Gastroesophageal sphincter (tissue), 4 donors: Measurements from ENCODE around the gene PHKA1. TPM values are rescaled to one million over a fixed set of nuclear protein-coding genes. Genes with fewer than 3 reads are reported as not detected.
A peak's percentile ranks its signal among the peaks of the same experiment; 100 is the strongest.
"Not testable (repeated sequence)": the region's sequence is repeated elsewhere in the genome, so short reads cannot be mapped to it uniquely, and the experiment has no call there.

ENCODE experiments used
- ATAC-seq: fragments of 150-250 bp; one replicate; pipeline ENCODE4 v1.9.1; 2016; ENCODE audit warnings: mild to moderate bottlenecking, moderate library complexity
- H3K27ac ChIP-seq, 4 donors: fragments of 200-600 bp; sonication (generic) in 3 of 4; 1 replicate in 3 of 4; 2 replicates in 1 of 4; pipeline ENCODE4 v1.5.1; 2016 to 2019
- H3K27me3 ChIP-seq: fragments of 200-600 bp; sonication (generic); one replicate; pipeline ENCODE4 v1.5.1; 2019
- H3K36me3 ChIP-seq, 2 donors: fragments of 200-600 bp; sonication (generic); one replicate each; pipeline ENCODE4 v1.5.1; 2019; ENCODE audit warnings: control low read depth in 1 of 2
- H3K4me1 ChIP-seq, 3 donors: fragments of 200-600 bp; sonication (generic); 1 replicate in 2 of 3; 2 replicates in 1 of 3; pipeline ENCODE4 v1.5.1; 2016 to 2019; ENCODE audit warnings: control low read depth in 2 of 3
- H3K4me3 ChIP-seq, 2 donors: fragments of 200-600 bp; sonication (generic); one replicate each; pipeline ENCODE4 v1.5.1; 2019; ENCODE audit warnings: mild to moderate bottlenecking in 1 of 2, moderate library complexity in 1 of 2
- H3K9me3 ChIP-seq, 3 donors: fragments of 200-600 bp; sonication (generic); one replicate each; pipeline ENCODE4 v1.5.1; 2017 to 2019; ENCODE audit warnings: control low read depth in 2 of 3
- EP300 ChIP-seq: sonication (generic); formaldehyde crosslinking; IDR thresholded peaks from one replicate; pipeline ENCODE4 v1.6.1; 2017; ENCODE audit warnings: antibody characterized with exemption, mild to moderate bottlenecking
- POLR2A ChIP-seq, 2 donors: fragments of 450-650 bp; IDR thresholded peaks; one replicate each; pipeline ENCODE4 v1.6.1; 2017; ENCODE audit warnings: antibody characterized with exemption in 2 of 2, mild to moderate bottlenecking in 2 of 2, moderate library complexity in 1 of 2
- POLR2AphosphoS5 ChIP-seq: sonication (generic); formaldehyde crosslinking; IDR thresholded peaks from one replicate; pipeline ENCODE4 v1.6.1; 2017; ENCODE audit warnings: antibody characterized with exemption
- WGBS, 2 donors: methylation state at CpG; one replicate each; pipeline ENCODE4 v1.1.5; 2018; ENCODE audit warnings: low coverage in 1 of 2; 5-methylcytosine and 5-hydroxymethylcytosine counted together
- total RNA-seq, 4 donors: library from RNA; depleted of rRNA; stranded (reverse); fragments of >200 nt; gene quantifications; one replicate each; pipeline ENCODE4 v1.1.0, GENCODE V29; 2016
- TF ChIP-seq, protein P1 (sequence below), 4 experiments: fragments of 200-600 bp in 2 of 4; fragments of 450-650 bp in 2 of 4; sonication (generic) in 1 of 4; IDR thresholded peaks; one replicate each; pipeline ENCODE4 v1.5.1; 2017 to 2019; ENCODE audit warnings: antibody characterized with exemption in 4 of 4, mild to moderate bottlenecking in 2 of 4, moderate library complexity in 2 of 4

PHKA1 gene
- total RNA-seq, 4 donors from 2014 or later: 4.5 to 22.9 (median 15.7) TPM

DNA sequence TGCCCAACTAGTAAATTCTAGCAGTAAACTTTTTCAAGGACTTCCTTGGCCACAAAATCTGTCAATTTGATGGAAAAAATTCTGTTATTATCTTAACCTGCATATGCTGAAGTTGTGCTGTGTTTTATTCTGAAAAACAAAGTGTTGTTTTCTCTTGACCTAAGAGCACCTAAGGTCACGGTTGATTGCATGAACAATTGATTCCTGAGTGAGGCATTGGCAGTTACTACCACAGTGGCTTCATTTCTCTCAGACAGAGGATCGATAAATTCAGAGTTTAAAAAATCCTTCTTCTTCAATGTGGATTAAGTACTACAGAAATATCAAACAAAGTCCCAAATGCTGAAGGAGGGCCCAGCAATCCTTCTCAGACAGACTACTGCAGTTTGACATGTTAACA, 147.7 kb downstream of the PHKA1 start:
- no peak for ATAC-seq
- TF ChIP-seq, protein P1, sequence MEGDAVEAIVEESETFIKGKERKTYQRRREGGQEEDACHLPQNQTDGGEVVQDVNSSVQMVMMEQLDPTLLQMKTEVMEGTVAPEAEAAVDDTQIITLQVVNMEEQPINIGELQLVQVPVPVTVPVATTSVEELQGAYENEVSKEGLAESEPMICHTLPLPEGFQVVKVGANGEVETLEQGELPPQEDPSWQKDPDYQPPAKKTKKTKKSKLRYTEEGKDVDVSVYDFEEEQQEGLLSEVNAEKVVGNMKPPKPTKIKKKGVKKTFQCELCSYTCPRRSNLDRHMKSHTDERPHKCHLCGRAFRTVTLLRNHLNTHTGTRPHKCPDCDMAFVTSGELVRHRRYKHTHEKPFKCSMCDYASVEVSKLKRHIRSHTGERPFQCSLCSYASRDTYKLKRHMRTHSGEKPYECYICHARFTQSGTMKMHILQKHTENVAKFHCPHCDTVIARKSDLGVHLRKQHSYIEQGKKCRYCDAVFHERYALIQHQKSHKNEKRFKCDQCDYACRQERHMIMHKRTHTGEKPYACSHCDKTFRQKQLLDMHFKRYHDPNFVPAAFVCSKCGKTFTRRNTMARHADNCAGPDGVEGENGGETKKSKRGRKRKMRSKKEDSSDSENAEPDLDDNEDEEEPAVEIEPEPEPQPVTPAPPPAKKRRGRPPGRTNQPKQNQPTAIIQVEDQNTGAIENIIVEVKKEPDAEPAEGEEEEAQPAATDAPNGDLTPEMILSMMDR (IDR thresholded peaks at IDR 0.05): no peak
- TF ChIP-seq POLR2AphosphoS5: no peak
- no peak for TF ChIP-seq EP300
- no peak for TF ChIP-seq POLR2A (IDR thresholded peaks at IDR 0.05)
- Histone ChIP-seq H3K9me3 (no peaks in the 10 kb centered on the region), H3K36me3 (peaks cover 0 to 58% of the 10 kb centered on the region in 2 donors), H3K4me3 (no peak overlapping the region), H3K27me3 (no peaks in the 10 kb centered on the region), H3K27ac (no peak overlapping the region), H3K4me1 (peaks cover 0 to under 1% (median 0%) of the 10 kb centered on the region in 3 donors)
- 86 to 100% methylated on average over 2 of the region's 2 CpGs for WGBS, 2 donors

GRCh38 chrX:72559655-72560054, 154.5 kb downstream of the PHKA1 start:
- WGBS, 2 donors: no CpG with 5 or more reads among the region's 28 CpGs
- ATAC-seq, H3K27me3 ChIP-seq, H3K9me3 ChIP-seq, H3K27ac ChIP-seq, H3K4me3 ChIP-seq, H3K4me1 ChIP-seq: not testable (repeated sequence)
- H3K36me3 ChIP-seq: peaks cover 0 to 19% of the 10 kb centered on the region in 2 donors

- Histone ChIP-seq H3K4me1 (no peaks in the 10 kb centered on the region), H3K27ac (no peak overlapping the region), H3K9me3 (no peaks in the 10 kb centered on the region), H3K36me3 (peaks cover 0 to 1% of the 10 kb centered on the region in 2 donors), H3K4me3 (no peak overlapping the region), H3K27me3 (no peaks in the 10 kb centered on the region)
- no CpG with 5 or more reads among the region's 16 CpGs for WGBS, 2 donors
- no peak for ATAC-seq
- no peak for TF ChIP-seq EP300
- TF ChIP-seq POLR2AphosphoS5: no peak
- TF ChIP-seq, protein P1 (IDR thresholded peaks at IDR 0.05): no peak
- TF ChIP-seq POLR2A (IDR thresholded peaks at IDR 0.05): no peak
Measured at GRCh38 chrX:72554448-72555140, 159.5 kb downstream of the PHKA1 start.

DNA sequence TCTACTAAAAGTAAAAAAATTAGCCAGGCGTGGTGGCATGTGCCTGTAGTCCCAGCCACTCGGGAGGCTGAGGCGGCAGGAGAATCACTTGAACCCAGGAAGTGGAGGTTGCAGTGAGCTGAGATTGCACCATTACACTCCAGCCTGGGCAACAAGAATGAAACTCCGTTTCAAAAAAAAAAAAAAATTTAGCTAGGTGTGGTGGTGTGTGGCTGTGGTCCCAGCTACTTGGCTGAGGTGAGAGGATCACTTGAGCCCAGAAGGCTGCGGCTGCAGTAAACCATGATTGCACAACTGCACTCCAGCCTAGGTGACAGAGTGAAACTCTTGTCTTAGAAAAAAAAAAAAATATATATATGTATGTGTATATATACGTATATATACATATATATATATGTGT, 161.7 kb downstream of the PHKA1 start:
- ATAC-seq, H3K36me3 ChIP-seq, H3K9me3 ChIP-seq, H3K27me3 ChIP-seq, H3K4me3 ChIP-seq, H3K27ac ChIP-seq, H3K4me1 ChIP-seq: not testable (repeated sequence)
- WGBS, 2 donors: 55 to 69% methylated on average over 2 to 5 of the region's 6 CpGs

DNA sequence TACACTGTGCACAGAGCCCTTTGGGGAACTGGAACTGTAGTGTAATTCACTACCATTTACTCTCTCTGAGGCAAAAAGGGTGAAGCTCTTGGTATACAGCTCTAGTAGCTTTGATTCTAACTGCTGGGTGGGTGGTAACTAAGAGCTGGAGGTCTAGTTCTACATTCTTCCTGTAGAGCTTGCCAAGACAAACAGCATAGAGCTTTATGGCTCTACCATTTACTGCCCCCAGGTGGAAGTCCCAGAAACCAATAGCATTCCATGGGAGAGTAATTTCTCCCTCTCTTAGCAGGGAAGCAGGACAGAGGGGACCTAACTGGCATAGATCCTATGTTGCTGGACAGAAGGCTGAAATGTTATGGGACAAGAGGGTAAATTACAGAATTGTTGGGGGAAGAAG, 168.1 kb downstream of the PHKA1 start:
- TF ChIP-seq, protein P1 (IDR thresholded peaks at IDR 0.05): no peak
- TF ChIP-seq EP300 (no peak), POLR2AphosphoS5 (no peak), POLR2A (IDR thresholded peaks at IDR 0.05) (no peak)
- Histone ChIP-seq H3K36me3 (peaks cover 0 to 3% of the 10 kb centered on the region in 2 donors), H3K4me1 (no peaks in the 10 kb centered on the region), H3K4me3 (no peak overlapping the region), H3K27ac (no peak overlapping the region), H3K27me3 (no peaks in the 10 kb centered on the region), H3K9me3 (no peaks in the 10 kb centered on the region)
- no peak for ATAC-seq

GRCh38 chrX:72540318-72540717, 173.8 kb downstream of the PHKA1 start:
- ATAC-seq: no peak

More at GRCh38 chrX:72540318-72540717, 173.8 kb downstream of the PHKA1 start:
- H3K4me1 ChIP-seq: peaks cover 0 to 25% (median 0%) of the 10 kb centered on the region in 3 donors
- no peak for TF ChIP-seq POLR2A (IDR thresholded peaks at IDR 0.05)
- TF ChIP-seq, protein P1 (IDR thresholded peaks at IDR 0.05): peak; percentile 9 to 40 (median 22)
- H3K4me3 ChIP-seq: no peak overlapping the region
- no peak overlapping the region for H3K27ac ChIP-seq
- H3K27me3 ChIP-seq: no peaks in the 10 kb centered on the region
- H3K36me3 ChIP-seq: peaks cover 0 to 3% of the 10 kb centered on the region in 2 donors
- WGBS, 2 donors: 4 to 22% methylated on average over 5 of the region's 5 CpGs
- H3K9me3 ChIP-seq: no peaks in the 10 kb centered on the region
